Mammary epithelial cell (primary cell): ENCODE measurements around the gene ADAMTS2.

ENCODE experiments used
- EZH2 ChIP-seq: IDR thresholded peaks from 2 replicates; pipeline ENCODE4 v1.6.1; 2012; ENCODE audit warnings: low read length, inconsistent platforms, borderline replicate concordance
- TF ChIP-seq, protein P1 (sequence below), 2 donors: IDR thresholded peaks in 1 of 2; conservative IDR thresholded peaks in 1 of 2; 2 replicates each; pipeline ENCODE4 v1.5.1; 2011 to 2012; ENCODE audit warnings: inconsistent platforms in 2 of 2, low read length in 2 of 2, mild to moderate bottlenecking in 2 of 2, control low read depth in 1 of 2, low read depth in 1 of 2; ENCODE audit not compliant: insufficient read depth in 1 of 2; ENCODE audit errors: extremely low read depth in 1 of 2

DNA sequence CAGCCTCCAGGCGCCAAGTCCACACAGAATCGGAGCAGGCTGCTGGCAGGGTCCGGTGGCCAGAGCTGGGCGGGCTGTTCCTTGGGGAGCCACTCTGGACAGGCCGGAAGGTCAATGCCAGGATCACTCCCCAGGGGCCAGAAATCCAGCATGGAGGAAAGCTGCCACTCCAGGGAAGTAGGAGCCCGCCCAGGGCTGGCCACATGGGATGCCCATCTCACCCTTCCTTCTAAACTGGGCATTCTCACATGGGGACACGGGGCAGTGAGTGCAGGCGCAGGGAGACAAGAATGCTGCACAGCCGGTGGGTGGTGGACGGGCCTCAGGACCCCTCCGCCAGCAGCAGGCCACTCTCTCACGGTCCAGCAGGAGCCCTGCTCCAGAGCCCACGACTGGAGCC, 58.2 kb downstream of the ADAMTS2 start:
- TF ChIP-seq, protein P1, sequence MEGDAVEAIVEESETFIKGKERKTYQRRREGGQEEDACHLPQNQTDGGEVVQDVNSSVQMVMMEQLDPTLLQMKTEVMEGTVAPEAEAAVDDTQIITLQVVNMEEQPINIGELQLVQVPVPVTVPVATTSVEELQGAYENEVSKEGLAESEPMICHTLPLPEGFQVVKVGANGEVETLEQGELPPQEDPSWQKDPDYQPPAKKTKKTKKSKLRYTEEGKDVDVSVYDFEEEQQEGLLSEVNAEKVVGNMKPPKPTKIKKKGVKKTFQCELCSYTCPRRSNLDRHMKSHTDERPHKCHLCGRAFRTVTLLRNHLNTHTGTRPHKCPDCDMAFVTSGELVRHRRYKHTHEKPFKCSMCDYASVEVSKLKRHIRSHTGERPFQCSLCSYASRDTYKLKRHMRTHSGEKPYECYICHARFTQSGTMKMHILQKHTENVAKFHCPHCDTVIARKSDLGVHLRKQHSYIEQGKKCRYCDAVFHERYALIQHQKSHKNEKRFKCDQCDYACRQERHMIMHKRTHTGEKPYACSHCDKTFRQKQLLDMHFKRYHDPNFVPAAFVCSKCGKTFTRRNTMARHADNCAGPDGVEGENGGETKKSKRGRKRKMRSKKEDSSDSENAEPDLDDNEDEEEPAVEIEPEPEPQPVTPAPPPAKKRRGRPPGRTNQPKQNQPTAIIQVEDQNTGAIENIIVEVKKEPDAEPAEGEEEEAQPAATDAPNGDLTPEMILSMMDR (conservative IDR thresholded peaks at IDR 0.05 in 1 of 2, IDR thresholded peaks at IDR 0.05 in 1 of 2; ENCODE audit: extremely low read depth in 1 of 2, insufficient read depth in 1 of 2, low read depth in 1 of 2, low read length in 2 of 2), result no peak
- TF ChIP-seq EZH2, result no peak
